MCF 10A (cell line): ENCODE measurements around the gene ELMO1. TPM values are rescaled to one million over a fixed set of nuclear protein-coding genes. Genes with fewer than 3 reads are reported as not detected.

Source experiments
- BruUV-seq: library from RNA; stranded (reverse); fragments of 400-500 nt; replicated peaks from 2 replicates; lab custom pipeline; 2021; lab: Mats Ljungman, UMichigan
- CTCF ChIA-PET: fragments of 300-600 bp; sonication (Branson Sonifier 250); formaldehyde crosslinking; extraction: SDS; loops from one replicate; lab custom pipeline; 2021; ENCODE audit warnings: antibody characterized with exemption, inconsistent platforms; lab: Yijun Ruan, JAX
- POLR2A ChIA-PET: fragments of 300-600, 350-650 bp; sonication (Branson Sonifier 250); formaldehyde crosslinking; extraction: SDS; loops from one replicate; lab custom pipeline; 2020; ENCODE audit warnings: antibody characterized with exemption, inconsistent platforms; lab: Yijun Ruan, JAX
- DNase-seq: peaks from one replicate; pipeline ENCODE4 v3.0.0-alpha.2; 2018; ENCODE audit not compliant: unreplicated experiment
- H3K27ac Mint-ChIP-seq: one replicate; pipeline ENCODE4 v1.8.0; 2022; ENCODE audit warnings: mild to moderate bottlenecking, low read depth, mixed read lengths; ENCODE audit not compliant: unreplicated experiment
- H3K27me3 Mint-ChIP-seq: one replicate; pipeline ENCODE4 v1.8.0; 2022; ENCODE audit warnings: mixed read lengths; ENCODE audit not compliant: insufficient read depth, unreplicated experiment
- H3K36me3 Mint-ChIP-seq: one replicate; pipeline ENCODE4 v1.8.0; 2022; ENCODE audit warnings: mild to moderate bottlenecking, moderate library complexity, mixed read lengths; ENCODE audit not compliant: insufficient read depth, unreplicated experiment
- H3K4me1 Mint-ChIP-seq: one replicate; pipeline ENCODE4 v1.8.0; 2022; ENCODE audit warnings: mixed read lengths; ENCODE audit not compliant: insufficient read depth, unreplicated experiment
- H3K4me3 Mint-ChIP-seq: one replicate; pipeline ENCODE4 v1.8.0; 2022; ENCODE audit warnings: mild to moderate bottlenecking, moderate library complexity, mixed read lengths; ENCODE audit not compliant: unreplicated experiment
- H3K9me3 Mint-ChIP-seq: one replicate; pipeline ENCODE4 v1.8.0; 2022; ENCODE audit warnings: mixed read lengths; ENCODE audit not compliant: unreplicated experiment
- intact Hi-C: fragments of 100-400 bp; cut with micrococcal nuclease; formaldehyde crosslinking; loops from 2 replicates; pipeline ENCODE4 v1.14.1; 2022
- total RNA-seq: library from RNA; stranded (reverse); gene quantifications from 2 replicates; pipeline ENCODE4 v1.2.3, GENCODE V29; 2022
- TF ChIP-seq, protein P1 (sequence below): fragments of 200-600 bp; IDR thresholded peaks from one replicate; pipeline ENCODE4 v1.8.0; 2022; ENCODE audit warnings: antibody characterized with exemption, mild to moderate bottlenecking; ENCODE audit not compliant: unreplicated experiment

ELMO1 gene
- total RNA-seq, 1 experiment from 2014 or later = 0.30 TPM

DNA sequence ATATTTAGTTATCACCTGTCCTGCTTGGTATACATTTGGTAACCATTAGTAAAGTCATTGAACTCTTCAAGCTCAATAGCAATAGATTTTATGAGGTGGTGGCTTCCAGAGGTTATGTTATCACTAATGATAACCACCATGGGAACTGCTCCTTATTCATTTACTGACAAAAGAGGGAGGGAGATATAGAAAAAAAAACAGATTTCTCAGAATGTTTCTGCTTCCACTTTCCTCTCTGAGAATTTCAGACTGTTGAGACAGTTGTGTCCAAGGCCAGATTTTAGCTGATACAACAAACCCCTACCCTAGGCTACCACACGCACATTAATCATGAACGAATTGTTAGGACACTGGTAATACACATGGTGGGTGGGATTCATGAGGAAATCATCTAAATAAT is 570.4 kb downstream of the ELMO1 start:
- ChIA-PET CTCF (interaction anchor here (0.7 kb wide), 1 partner anchor 567 kb away, joined by 3 read pairs; no protein-coding TSS in a partner anchor), POLR2A (no interaction called here)
- Mint-ChIP-seq H3K4me3 (no peak overlapping the region), H3K9me3 (no peaks in the 10 kb centered on the region), H3K27ac (no peak overlapping the region), H3K36me3 (no peaks in the 10 kb centered on the region), H3K4me1 (peaks cover 9% of the 10 kb centered on the region), H3K27me3 (no peaks in the 10 kb centered on the region)
- TF ChIP-seq, protein P1, sequence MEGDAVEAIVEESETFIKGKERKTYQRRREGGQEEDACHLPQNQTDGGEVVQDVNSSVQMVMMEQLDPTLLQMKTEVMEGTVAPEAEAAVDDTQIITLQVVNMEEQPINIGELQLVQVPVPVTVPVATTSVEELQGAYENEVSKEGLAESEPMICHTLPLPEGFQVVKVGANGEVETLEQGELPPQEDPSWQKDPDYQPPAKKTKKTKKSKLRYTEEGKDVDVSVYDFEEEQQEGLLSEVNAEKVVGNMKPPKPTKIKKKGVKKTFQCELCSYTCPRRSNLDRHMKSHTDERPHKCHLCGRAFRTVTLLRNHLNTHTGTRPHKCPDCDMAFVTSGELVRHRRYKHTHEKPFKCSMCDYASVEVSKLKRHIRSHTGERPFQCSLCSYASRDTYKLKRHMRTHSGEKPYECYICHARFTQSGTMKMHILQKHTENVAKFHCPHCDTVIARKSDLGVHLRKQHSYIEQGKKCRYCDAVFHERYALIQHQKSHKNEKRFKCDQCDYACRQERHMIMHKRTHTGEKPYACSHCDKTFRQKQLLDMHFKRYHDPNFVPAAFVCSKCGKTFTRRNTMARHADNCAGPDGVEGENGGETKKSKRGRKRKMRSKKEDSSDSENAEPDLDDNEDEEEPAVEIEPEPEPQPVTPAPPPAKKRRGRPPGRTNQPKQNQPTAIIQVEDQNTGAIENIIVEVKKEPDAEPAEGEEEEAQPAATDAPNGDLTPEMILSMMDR = no peak
- no peak for DNase-seq
- intact Hi-C loops = no loop called here
- no TSS peak for BruUV-seq

DNA sequence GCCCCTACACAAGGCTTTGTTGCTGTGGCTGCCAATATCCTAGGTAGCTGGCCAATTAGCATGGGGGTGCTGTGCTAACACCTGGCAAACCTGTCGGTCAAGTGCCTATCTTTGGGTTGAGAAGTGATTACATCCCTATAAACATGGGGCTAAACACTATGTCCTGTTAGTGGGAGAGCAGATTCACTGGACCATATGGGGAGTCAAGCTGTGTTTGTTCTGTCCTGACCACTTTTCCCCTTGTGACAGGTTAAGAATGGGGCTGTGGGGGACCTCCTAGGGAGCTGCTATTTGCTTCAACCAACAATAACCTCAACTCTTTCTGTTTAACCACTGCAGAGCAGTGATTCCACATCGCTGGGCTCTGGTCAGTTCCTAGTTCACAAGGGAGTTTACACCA is 572.9 kb downstream of the ELMO1 start:
- DNase-seq = no peak
- CTCF ChIA-PET = interaction anchor here (0.8 to 1.4 kb wide), 3 partner anchors 12 to 34 kb away, joined by 3 to 5 read pairs (median 3); no protein-coding TSS in a partner anchor
- Mint-ChIP-seq H3K36me3 (no peaks in the 10 kb centered on the region), H3K4me3 (no peak overlapping the region), H3K9me3 (no peaks in the 10 kb centered on the region), H3K27me3 (no peaks in the 10 kb centered on the region), H3K4me1 (peaks cover 1% of the 10 kb centered on the region), H3K27ac (no peak overlapping the region)
- intact Hi-C loops = no loop called here
- no TSS peak for BruUV-seq
- TF ChIP-seq, protein P1 = no peak
- POLR2A ChIA-PET = no interaction called here

DNA sequence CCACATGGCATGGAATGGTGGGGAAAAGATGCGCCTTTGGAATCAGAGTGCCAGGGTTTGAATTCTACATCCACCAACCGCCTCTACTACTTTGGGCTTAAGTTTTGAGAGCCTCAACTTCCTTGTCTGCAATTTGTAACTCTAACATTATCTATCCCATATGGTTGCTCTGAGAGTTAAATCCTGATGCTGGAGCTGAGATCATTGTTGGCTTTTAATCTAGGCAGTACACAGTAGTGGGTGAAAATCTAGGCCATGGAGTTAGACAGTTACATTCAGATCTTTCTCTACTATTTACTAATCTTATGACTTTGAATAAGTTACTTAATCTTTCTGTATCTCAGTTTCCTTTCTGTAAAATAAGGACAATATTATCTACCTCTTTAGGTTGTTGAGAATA is 574.6 kb downstream of the ELMO1 start:
- Mint-ChIP-seq H3K27ac (no peak overlapping the region), H3K9me3 (no peaks in the 10 kb centered on the region), H3K4me3 (no peak overlapping the region), H3K27me3 (no peaks in the 10 kb centered on the region), H3K36me3 (no peaks in the 10 kb centered on the region), H3K4me1 (no peaks in the 10 kb centered on the region)
- no peak for DNase-seq
- no TSS peak for BruUV-seq
- intact Hi-C loops = no loop called here
- CTCF ChIA-PET = interaction anchor here (0.6 kb wide), 1 partner anchor 203 kb away, joined by 5 read pairs; no protein-coding TSS in a partner anchor
- POLR2A ChIA-PET = no interaction called here
- TF ChIP-seq, protein P1 = no peak

DNA sequence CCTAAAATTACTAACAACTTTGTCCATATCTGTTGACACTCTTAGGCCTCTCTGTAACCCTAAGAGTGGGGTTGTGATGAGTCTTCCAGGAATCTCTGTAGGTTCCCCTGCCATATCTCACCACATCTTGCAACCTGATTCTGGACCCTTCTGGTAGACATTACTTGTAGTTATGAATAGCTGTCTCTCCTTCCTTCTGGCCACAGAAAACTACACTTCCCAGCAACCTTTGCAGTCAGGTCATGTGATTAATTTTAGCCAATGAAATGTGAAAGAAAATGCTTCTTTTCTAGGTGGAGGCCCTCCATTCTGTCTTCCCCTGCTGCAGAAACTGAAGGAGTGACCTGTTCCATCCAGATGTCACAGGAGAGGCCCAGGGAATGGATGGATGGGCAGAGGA is 576.8 kb downstream of the ELMO1 start:
- no peak overlapping the region for H3K4me3 Mint-ChIP-seq
- no peaks in the 10 kb centered on the region for H3K4me1 Mint-ChIP-seq
- no peaks in the 10 kb centered on the region for H3K27me3 Mint-ChIP-seq
- H3K27ac Mint-ChIP-seq = no peak overlapping the region
- ChIA-PET POLR2A (interaction anchor here (0.8 kb wide), 1 partner anchor 45 kb away, joined by 3 read pairs; no protein-coding TSS in a partner anchor), CTCF (interaction anchor here (0.5 kb wide), 1 partner anchor 67 kb away, joined by 3 read pairs; no protein-coding TSS in a partner anchor)
- DNase-seq = no peak
- BruUV-seq = no TSS peak
- no peaks in the 10 kb centered on the region for H3K9me3 Mint-ChIP-seq
- intact Hi-C loops = no loop called here
- TF ChIP-seq, protein P1 = no peak
- H3K36me3 Mint-ChIP-seq = no peaks in the 10 kb centered on the region
